NCI-H69 (cell line): ENCODE measurements around the gene ACTR1B.
"Not testable (repeated sequence)": the region's sequence is repeated elsewhere in the genome, so short reads cannot be mapped to it uniquely, and the experiment has no call there.

Source experiments
- DNase-seq: peaks from one replicate; lab custom pipeline; 2025; lab: John Stamatoyannopoulos, UW

ACTR1B gene

GRCh38 chr2:97688062-97688827, 24.4 kb upstream of the ACTR1B start:
- no peak for DNase-seq

DNA sequence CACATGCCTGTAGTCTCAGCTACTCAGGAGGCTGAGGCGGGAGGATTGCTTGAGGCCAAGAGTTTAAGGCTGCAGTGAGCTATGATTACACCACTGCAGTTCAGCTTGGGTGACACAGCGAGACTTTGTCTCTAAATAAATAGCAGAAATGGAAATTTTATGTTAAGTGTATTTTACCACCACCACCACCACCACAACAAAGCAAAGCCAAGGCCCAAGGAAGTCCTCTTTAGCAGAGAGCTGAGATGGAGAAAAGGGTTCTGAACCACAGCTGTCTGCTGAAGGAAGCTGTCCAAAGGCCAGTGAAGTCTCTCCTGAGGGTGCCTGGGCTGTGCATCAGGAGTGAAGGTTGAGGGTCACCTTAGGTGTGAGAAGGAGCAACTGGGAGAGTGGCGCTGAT, 23.4 kb upstream of the ACTR1B start:
- DNase-seq, result not testable (repeated sequence)

DNA sequence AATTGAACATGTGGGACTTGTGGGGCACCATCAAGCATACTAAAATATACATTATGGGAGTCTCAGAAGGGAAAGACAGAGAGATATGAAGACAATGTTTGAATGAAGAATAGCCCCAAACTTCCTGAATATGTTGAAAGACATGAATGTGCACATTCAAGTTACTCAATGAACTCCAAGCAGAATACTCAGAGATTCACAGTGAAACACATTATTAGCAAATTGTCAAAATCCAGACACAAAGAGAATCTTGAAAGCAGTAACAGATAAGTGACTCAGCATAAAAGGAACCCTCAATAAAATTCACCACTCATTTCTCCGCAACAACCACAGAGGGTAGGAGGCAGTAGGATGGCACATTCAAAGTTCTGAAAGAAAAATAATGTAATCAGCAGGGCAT, 14.5 kb upstream of the ACTR1B start:
- DNase-seq, result no peak

GRCh38 chr2:97677480-97677879, 13.6 kb upstream of the ACTR1B start:
- no peak for DNase-seq

DNA sequence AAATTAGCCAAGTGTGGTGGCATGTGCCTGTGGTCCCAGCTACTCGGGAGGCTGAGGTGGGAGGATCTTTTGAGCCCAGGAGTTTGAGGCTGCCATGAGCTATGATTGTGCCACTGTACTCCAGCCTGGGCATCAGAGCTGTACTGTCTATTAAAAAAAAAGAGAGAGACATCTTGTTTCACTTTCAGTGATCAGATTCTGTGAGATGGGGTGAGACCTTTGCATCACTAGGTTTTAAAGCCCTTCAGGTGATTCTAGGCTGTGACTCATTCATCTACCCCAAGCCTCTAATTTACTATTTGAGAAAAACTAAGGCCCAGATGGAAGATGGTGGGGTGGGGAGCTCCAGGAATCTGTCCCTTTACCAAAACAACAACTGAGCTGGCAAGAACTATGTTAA, 12.8 kb upstream of the ACTR1B start:
- peak; percentile 52 for DNase-seq

DNA sequence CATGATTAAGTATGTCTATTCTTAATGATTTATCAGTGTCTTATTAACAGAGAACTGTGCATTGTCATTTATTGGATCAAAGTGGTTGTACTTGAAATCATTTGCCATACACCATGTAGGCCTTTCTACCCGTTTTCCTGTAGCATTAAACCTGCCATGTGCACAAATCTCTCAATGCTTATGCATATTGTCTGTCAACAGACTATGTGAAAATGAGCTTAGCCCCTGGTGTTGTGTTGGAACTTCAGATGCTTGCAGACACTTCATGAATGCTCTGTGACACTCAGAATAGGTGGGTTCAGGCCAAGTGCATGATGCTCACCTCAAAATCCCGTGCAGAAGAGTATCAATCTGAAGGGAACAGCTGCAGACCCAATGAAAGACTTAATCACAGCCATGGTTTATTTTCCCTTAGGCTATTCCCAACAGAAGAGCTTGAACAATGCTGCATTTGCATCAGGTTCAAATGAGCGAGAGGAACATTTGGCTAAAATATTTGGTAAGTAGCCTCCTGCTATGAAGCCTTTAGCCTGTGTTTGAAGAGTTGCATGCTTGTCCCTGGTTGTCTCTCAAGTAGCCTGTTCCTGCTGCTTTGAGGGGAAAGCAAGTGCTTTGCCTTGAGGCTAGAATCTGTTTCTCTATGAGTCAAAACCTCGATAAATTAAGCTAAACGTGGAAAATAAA, 11.7 kb upstream of the ACTR1B start:
- peak; percentile 96 for DNase-seq

DNA sequence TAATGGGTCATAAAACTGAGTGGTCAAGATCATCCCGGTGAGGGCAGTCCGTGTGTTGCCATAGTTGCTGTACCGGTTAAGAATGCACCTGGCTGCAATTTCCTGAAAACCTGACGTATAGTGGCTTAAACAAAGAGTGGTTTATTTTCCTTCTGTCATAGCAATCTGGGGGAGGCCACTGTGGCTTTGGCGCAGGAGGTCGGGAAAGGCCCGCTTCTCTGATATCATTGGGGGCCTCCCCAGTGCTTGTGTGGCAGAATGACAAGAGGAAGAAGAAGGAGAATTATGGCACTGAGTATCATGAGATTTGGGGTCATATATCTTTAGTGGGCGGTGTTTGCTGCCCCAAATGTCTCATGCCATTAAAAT, 10.1 kb upstream of the ACTR1B start:
- peak; percentile 24 for DNase-seq

GRCh38 chr2:97673182-97673914, 9.5 kb upstream of the ACTR1B start:
- no peak for DNase-seq

GRCh38 chr2:97672606-97673140, 8.8 kb upstream of the ACTR1B start:
- not testable (repeated sequence) for DNase-seq

- DNase-seq, result no peak
Measured at GRCh38 chr2:97671526-97671925, 7.7 kb upstream of the ACTR1B start.

DNA sequence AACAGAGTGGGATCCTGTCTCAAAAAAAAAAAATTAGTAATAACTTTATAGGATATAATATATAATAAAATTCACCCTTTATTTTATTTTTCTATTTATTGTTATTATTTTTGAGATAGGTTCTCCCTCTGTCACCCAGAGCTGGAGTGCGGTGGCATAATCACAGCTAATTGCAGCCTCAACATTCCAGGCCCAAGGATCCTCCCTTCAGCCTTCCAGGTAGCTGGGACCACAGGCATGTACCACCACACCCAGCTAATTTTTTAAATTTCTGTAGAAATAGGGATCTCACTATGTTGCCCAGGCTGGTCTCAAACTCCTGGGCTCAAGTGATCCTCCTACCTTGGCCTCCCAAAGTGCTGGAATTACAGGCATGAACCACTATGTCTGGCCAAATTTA, 6.6 kb upstream of the ACTR1B start:
- no peak for DNase-seq

DNA sequence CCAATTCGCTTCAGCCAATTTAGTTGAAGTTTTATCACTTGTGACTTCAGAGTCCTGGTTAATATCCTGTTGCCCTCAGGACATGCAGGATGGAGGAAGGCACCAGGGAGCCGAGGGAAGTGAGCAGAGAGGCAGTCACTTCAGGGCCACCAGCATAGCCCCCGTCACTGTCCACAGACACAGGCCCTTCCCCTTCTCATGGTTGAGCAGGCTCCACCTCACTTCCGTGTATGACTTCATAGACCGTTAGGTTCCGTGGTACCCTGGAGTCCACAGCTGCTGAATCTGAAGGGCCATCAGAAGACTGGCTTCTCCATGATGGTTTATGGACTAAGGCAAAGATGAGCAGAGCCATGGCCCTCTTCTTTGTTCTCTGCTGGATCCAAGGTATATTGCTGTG, 5.6 kb upstream of the ACTR1B start, which contains the start of gene C2orf92:
Gene C2orf92, plus strand, starts transcription at position 266 of the 400 bp plus-strand sequence. Its CDS starts 76 bp downstream, at position 342.
- no peak for DNase-seq

DNA sequence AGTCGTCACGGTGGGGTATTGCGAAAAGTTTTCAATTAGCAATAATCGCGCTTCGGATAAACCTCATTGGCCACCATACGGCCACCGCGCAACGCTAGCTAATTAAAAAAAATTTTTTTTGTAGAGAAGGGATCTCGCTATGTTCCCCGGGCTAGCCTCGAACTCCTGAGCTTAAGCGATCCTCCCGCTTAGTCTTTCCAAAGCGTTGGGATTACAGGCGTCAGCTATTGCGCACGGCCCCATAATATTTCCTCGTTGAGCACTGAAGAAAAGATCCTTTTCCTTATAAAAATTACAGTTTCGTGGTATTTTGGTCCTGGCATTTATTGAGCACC, 759 bp upstream of the ACTR1B start:
- DNase-seq, result peak; percentile 67

GRCh38 chr2:97663626-97663961, 250 bp downstream of the ACTR1B start:
- no peak for DNase-seq

DNA sequence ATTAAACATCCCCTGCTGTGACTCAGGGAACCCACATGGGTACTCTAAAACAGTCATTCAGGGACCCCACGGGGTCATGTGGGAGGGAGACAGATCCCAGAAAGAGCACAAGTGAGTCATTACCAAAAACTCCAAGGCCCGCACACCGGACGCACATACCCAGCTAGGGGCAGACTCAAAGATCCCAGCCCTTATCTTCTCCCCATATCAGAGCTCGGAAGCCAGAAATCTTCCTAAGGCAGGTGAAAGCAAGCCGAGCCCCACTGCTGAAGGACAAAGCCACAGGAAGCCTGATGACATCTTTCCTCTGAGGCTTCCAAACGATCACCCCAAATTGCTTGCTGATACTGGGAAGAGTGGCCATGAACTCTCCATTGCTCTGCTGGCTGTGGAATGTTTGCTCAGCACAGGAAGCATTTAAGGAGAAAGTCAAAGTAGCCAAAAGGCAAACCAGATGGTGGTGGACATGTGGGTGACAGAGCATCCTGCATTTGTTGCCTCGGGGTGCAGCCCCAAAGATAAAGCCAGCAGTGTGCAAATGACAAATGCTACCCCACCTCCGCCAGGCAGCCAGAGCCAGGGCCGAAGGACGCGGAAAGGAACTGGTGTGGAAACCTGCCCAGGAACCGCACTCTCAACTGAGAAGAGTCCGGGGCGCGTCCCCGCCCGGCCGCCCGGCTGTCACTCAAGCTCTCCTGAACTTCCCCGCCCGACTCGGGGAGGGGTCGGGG, 784 bp downstream of the ACTR1B start:
- DNase-seq, result peak; percentile 80

GRCh38 chr2:97662386-97662894, 1.4 kb downstream of the ACTR1B start:
- DNase-seq, result no peak

GRCh38 chr2:97661927-97662326, 1.9 kb downstream of the ACTR1B start:
- DNase-seq, result no peak

DNA sequence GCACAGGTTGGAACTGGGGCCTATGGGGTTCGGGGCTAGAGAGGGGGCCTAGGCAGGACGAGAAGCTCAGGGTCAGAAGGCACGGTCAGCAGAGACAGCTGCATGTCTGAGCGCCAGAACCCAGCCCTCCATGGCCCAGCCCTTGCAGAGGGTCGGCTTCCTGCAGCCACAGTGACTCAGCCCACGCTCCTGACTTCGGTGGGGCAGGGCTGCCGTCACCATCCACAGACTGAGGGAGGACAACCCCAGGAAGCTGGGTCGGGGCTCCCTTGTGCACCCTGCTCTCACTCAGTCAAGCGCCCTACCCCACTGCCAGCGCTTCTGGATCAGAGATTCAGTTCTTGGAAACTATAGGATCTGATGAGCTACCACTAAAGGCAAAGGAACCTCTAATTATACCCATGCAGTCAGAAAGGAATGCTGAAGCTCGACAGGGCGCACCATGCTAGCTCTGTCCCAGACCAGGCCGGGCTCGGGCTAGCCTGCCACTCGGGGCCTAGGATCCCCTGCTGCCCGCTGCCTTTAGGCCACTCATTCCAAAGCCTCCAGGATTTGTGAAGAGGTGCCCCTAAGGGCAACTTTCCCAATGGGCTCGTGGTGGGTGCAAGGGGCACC, 3.0 kb downstream of the ACTR1B start:
- no peak for DNase-seq

DNA sequence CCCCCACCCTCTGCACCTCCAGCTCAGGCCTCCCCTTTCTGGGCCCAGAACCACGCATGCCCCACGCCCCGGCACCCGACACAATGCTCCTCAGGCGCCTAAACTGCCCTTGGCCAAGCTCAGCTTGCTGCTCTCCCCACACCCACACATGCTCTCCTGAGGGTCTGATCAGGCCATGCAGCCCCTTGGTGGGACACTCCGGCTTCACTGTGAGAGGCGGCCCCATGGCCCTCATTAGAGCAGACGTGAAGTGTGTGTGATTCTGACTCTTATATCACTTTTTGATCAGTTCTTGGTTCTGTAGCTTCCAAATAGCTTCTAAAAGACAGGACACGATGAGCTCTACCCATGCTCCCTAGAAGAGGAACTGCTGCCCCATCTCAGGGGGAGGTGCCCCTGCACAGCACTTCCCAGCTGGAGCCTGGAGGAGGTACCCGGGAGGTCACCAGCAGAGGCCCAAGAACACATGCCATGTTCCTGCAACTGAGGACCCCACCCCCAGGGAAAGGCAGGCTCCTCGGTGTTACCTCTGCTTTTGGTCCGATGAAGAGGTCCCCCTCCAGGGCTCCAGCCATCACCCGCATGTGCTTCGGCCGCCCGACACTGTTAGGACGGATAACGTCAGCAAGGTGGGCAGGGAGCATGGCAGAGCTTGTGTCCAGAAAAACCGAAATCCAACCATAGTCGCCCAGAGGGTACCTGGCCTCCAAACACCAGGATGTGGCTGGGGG, 3.6 kb downstream of the ACTR1B start:
- DNase-seq, result no peak

DNA sequence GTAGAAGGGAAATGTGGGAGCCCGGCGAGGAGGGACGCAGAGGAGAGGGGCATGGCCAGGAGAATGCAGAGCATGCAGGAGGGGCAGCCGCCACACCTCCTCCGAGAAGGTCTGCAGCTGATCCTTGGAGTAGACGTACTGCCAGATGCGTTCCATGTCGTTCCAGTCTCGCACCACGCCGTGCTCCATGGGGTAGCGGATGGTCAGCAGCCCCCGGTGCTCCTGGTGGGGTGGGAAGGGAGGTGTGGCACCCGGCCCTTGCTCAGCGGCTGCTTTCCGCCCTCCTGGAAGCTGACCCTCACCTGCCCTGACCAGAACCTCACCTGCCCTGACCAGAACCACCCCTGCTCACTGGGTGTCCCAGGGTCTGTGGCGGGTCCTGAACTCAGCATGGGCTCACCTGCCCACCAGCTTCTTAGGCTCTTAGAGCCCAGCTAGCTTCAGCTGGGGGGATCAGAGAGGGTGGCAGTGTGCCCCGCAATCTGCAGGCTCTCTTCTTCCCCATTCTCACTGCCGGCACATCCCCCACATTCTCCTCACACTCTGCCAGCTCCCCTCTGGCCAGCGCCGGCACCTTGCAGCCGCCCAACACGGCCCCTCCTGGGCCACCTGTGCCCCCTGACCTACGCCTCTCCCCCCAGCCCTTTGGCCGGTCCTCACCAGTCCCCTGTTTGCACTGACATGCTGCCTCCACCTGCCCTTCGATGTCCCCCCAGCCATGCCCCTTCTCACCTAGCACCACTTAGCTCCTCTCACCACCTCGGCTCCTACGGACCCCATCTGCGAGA, 4.4 kb downstream of the ACTR1B start:
- no peak for DNase-seq
